Measurements from ENCODE around the gene AQR. TPM values are rescaled to one million over a fixed set of nuclear protein-coding genes. Genes with fewer than 3 reads are reported as not detected.

AQR gene
- total RNA-seq, 1 experiment from 2014 or later, result 62.1 TPM

GRCh38 chr15:35013370-35013769, 43.8 kb upstream of the AQR start (continued):
- no peak for TF ChIP-seq STAT6 (CRISPR knock-in tag; conservative IDR thresholded peaks at IDR 0.05; ENCODE audit: low read depth)
- no peak for TF ChIP-seq ERG (CRISPR knock-in tag; IDR thresholded peaks at IDR 0.05)

GRCh38 chr15:35007397-35007796, 37.9 kb upstream of the AQR start:
- no peaks in the 10 kb centered on the region; the same call in none of the 2 replicates for H3K4me1 Mint-ChIP-seq
- DNase-seq (ENCODE audit: low spot score) (no peak), ATAC-seq (no peak)
- ChIA-PET POLR2A (no interaction called here), CTCF (interaction anchor here (0.6 to 1.3 kb wide), 2 partner anchors 12 to 220 kb away, joined by 4 read pairs; no protein-coding TSS in a partner anchor)
- no peak overlapping the region for H3K27ac Mint-ChIP-seq
- no peaks in the 10 kb centered on the region; the same call in 1 of the 2 replicates for H3K27me3 Mint-ChIP-seq (ENCODE audit: low read depth)
- no peaks in the 10 kb centered on the region for H3K36me3 Mint-ChIP-seq
- no peak overlapping the region for H3K4me3 Mint-ChIP-seq
- no peaks in the 10 kb centered on the region for H3K9me3 Mint-ChIP-seq
- TF ChIP-seq JAZF1 (CRISPR knock-in tag; IDR thresholded peaks at IDR 0.05) (no peak), KAT7 (CRISPR knock-in tag; IDR thresholded peaks at IDR 0.05; ENCODE audit: borderline replicate concordance) (no peak), SMAD3 (CRISPR knock-in tag; IDR thresholded peaks at IDR 0.05; ENCODE audit: borderline replicate concordance) (no peak), PREB (CRISPR knock-in tag; IDR thresholded peaks at IDR 0.05; ENCODE audit: borderline replicate concordance) (no peak), ZNF396 (CRISPR knock-in tag; IDR thresholded peaks at IDR 0.05; ENCODE audit: borderline replicate concordance) (no peak), HMGA2 (CRISPR knock-in tag; IDR thresholded peaks at IDR 0.05) (no peak), CREM (CRISPR knock-in tag; IDR thresholded peaks at IDR 0.05) (no peak), OVOL2 (CRISPR knock-in tag; IDR thresholded peaks at IDR 0.05; ENCODE audit: borderline replicate concordance) (no peak), ZNF263 (CRISPR knock-in tag; IDR thresholded peaks at IDR 0.05; ENCODE audit: low read depth) (no peak), FOXP4 (CRISPR knock-in tag; IDR thresholded peaks at IDR 0.05) (no peak), ATF1 (CRISPR knock-in tag; IDR thresholded peaks at IDR 0.05) (no peak), E2F5 (CRISPR knock-in tag; IDR thresholded peaks at IDR 0.05) (no peak), MLX (CRISPR knock-in tag; IDR thresholded peaks at IDR 0.05) (no peak), ZNF532 (CRISPR knock-in tag; IDR thresholded peaks at IDR 0.05; ENCODE audit: borderline replicate concordance) (no peak), NFATC4 (CRISPR knock-in tag; IDR thresholded peaks at IDR 0.05) (no peak), ATF2 (CRISPR knock-in tag; IDR thresholded peaks at IDR 0.05; ENCODE audit: borderline replicate concordance, low read depth) (no peak), GTF2I (CRISPR knock-in tag; conservative IDR thresholded peaks at IDR 0.05) (no peak), CBFB (CRISPR knock-in tag; IDR thresholded peaks at IDR 0.05; ENCODE audit: low read depth) (no peak)

Measured in WTC11 (cell line).